K562 (cell line): ENCODE data around the gene LMBR1. TPM values are rescaled to one million over a fixed set of nuclear protein-coding genes. Genes with fewer than 3 reads are reported as not detected.

Experiments used
- ATAC-seq: fragments of 200-7000 bp; cut with Tn5 transposase; 3 replicates; pipeline ENCODE4 v1.9.1; 2020; ENCODE audit warnings: moderate library complexity
- BruUV-seq: library from RNA; stranded (reverse); fragments of 400-500 nt; replicated peaks from 2 replicates; lab custom pipeline; 2021; lab: Mats Ljungman, UMichigan
- CTCF ChIA-PET: fragments of 300-600 bp; formaldehyde crosslinking; extraction: SDS; loops from one replicate; lab custom pipeline; 2021; ENCODE audit warnings: low intra/inter-chr PET ratio; lab: Yijun Ruan, JAX
- POLR2A ChIA-PET: fragments of 300-600, 350-650 bp; sonication (Branson Sonifier 250); formaldehyde crosslinking; extraction: SDS; loops from one replicate; lab custom pipeline; 2021; ENCODE audit warnings: antibody characterized with exemption, inconsistent platforms; lab: Yijun Ruan, JAX
- DNase-seq, 4 experiments: peaks; one replicate each; pipeline versions ENCODE4 v3.0.0 to v3.0.0-alpha.2; 2011 to 2018; ENCODE audit warnings: low spot score in 3 of 4, mixed read lengths in 3 of 4; ENCODE audit errors: extremely low read depth in 1 of 4
- FAIRE-seq: peaks from 2 replicates; lab custom pipeline; 2011; peaks lifted over from hg19 to GRCh38; lab: Jason Lieb, UNC
- H2AFZ ChIP-seq: 2 replicates; pipeline ENCODE4 v1.6.0; 2011; ENCODE audit warnings: low read depth, low read length, control low read depth, inconsistent platforms
- H3K27ac ChIP-seq: fragments of 200-600 bp; 3 replicates; pipeline ENCODE4 v1.8.0; 2011; ENCODE audit warnings: low read depth, mild to moderate bottlenecking, control low read depth, inconsistent platforms, low read length, moderate library complexity, mixed read lengths; ENCODE audit errors: extremely low read depth
- H3K27me3 ChIP-seq, 2 experiments: fragments of 300-600 bp in 1 of 2; 2 replicates in 1 of 2; 3 replicates in 1 of 2; pipeline versions ENCODE4 v1.6.0 to v1.8.0; 2011; ENCODE audit warnings: inconsistent platforms in 2 of 2, low read length in 2 of 2, mild to moderate bottlenecking in 1 of 2, mixed read lengths in 1 of 2, moderate library complexity in 1 of 2; ENCODE audit not compliant: control insufficient read depth in 2 of 2, insufficient read depth in 2 of 2
- H3K36me3 ChIP-seq: fragments of 300-600 bp; 3 replicates; pipeline ENCODE4 v1.8.0; 2011; ENCODE audit warnings: mild to moderate bottlenecking, low read length, inconsistent platforms; ENCODE audit not compliant: control insufficient read depth, insufficient read depth
- H3K4me1 ChIP-seq, 2 experiments: fragments of 200-600 bp in 1 of 2; replicated peaks in 1 of 2; 2 replicates in 1 of 2; 3 replicates in 1 of 2; pipeline versions ENCODE4 v1.5.1 to v1.8.0; 2011; ENCODE audit warnings: inconsistent platforms in 2 of 2, low read length in 2 of 2, mild to moderate bottlenecking in 1 of 2, mixed read lengths in 1 of 2, moderate library complexity in 1 of 2; ENCODE audit not compliant: control insufficient read depth in 2 of 2, insufficient read depth in 2 of 2
- H3K4me2 ChIP-seq: 2 replicates; pipeline ENCODE4 v1.6.1; 2011; ENCODE audit warnings: low read length, control low read depth, inconsistent platforms, mixed read lengths; ENCODE audit not compliant: insufficient read depth
- H3K4me3 ChIP-seq: fragments of 200-600 bp; sonication (generic), shearing (Covaris generic); 2 replicates; pipeline ENCODE4 v1.5.1; 2016; ENCODE audit warnings: control low read depth, inconsistent platforms
- H3K79me2 ChIP-seq: fragments of 200-600 bp; 3 replicates; pipeline ENCODE4 v1.8.0; 2011; ENCODE audit warnings: low read length, inconsistent platforms; ENCODE audit not compliant: control insufficient read depth, insufficient read depth
- H3K9ac ChIP-seq, 2 experiments: 2 replicates each; pipeline versions ENCODE4 v1.6.0 to v1.6.1; 2011; ENCODE audit warnings: low read depth in 2 of 2, low read length in 2 of 2, control low read depth in 1 of 2, inconsistent platforms in 1 of 2, mild to moderate bottlenecking in 1 of 2, mixed read lengths in 1 of 2; ENCODE audit not compliant: insufficient read depth in 1 of 2
- H3K9me1 ChIP-seq: one replicate; pipeline ENCODE4 v1.6.0; 2011; ENCODE audit warnings: inconsistent platforms, mild to moderate bottlenecking, low read length, moderate library complexity; ENCODE audit not compliant: control insufficient read depth, insufficient read depth
- H3K9me3 ChIP-seq: replicated peaks from 2 replicates; pipeline ENCODE4 v1.5.1; 2011; ENCODE audit warnings: low read depth, low read length, inconsistent platforms; ENCODE audit not compliant: control insufficient read depth, insufficient read depth
- H4K20me1 ChIP-seq: replicated peaks from 2 replicates; pipeline ENCODE4 v1.6.1; 2011; ENCODE audit warnings: low read length, inconsistent platforms, mixed read lengths; ENCODE audit not compliant: control insufficient read depth, insufficient read depth
- BRD4 ChIP-seq: fragments of 200-600 bp; sonication (generic); IDR thresholded peaks from 2 replicates; pipeline ENCODE4 v1.6.1; 2017; ENCODE audit warnings: inconsistent platforms
- BRD9 ChIP-seq: fragments of 450-650 bp; IDR thresholded peaks from 2 replicates; pipeline ENCODE4 v1.6.1; 2018; ENCODE audit warnings: low read depth; ENCODE audit not compliant: partially characterized antibody
- ETV5 ChIP-seq: sonication (generic); formaldehyde crosslinking; IDR thresholded peaks from 2 replicates; pipeline ENCODE4 v1.4.0; 2020; ENCODE audit warnings: low read depth, mild to moderate bottlenecking, missing genetic modification reagents
- ETV6 ChIP-seq, 3 experiments: fragments of 150-350 bp in 1 of 3; sonication (generic) in 1 of 3; formaldehyde crosslinking in 1 of 3; IDR thresholded peaks; 2 replicates each; pipeline versions ENCODE4 v1.6.1 to v1.8.0; 2014 to 2022; ENCODE audit warnings: borderline replicate concordance in 2 of 3, low read depth in 2 of 3, antibody characterized with exemption in 1 of 3, low read length in 1 of 3, mild to moderate bottlenecking in 1 of 3, missing genetic modification reagents in 1 of 3
- HNRNPK ChIP-seq: fragments of 200-400 bp; formaldehyde crosslinking; IDR thresholded peaks from one replicate; pipeline ENCODE4 v1.6.1; 2018; ENCODE audit warnings: mild to moderate bottlenecking, low read depth, low read length; ENCODE audit not compliant: poor library complexity, severe bottlenecking
- JUNB ChIP-seq: fragments of 450-650 bp; formaldehyde crosslinking; conservative IDR thresholded peaks from 2 replicates; pipeline ENCODE4 v1.4.0; 2020; ENCODE audit warnings: mild to moderate bottlenecking
- LARP7 ChIP-seq: fragments of 450-650 bp; IDR thresholded peaks from 2 replicates; pipeline ENCODE4 v1.6.1; 2016
- RB1 ChIP-seq: fragments of 450-650 bp; IDR thresholded peaks from 2 replicates; pipeline ENCODE4 v1.6.1; 2017; ENCODE audit warnings: low read depth, mild to moderate bottlenecking
- TBL1XR1 ChIP-seq, 2 experiments: IDR thresholded peaks; 2 replicates each; pipeline ENCODE4 v1.6.1; 2012; ENCODE audit warnings: improper control_type of control experiment in 2 of 2, low read length in 2 of 2, mild to moderate bottlenecking in 1 of 2
- ZNF707 ChIP-seq: fragments of 250-450 bp; sonication (Bioruptor Pico); conservative IDR thresholded peaks from 2 replicates; pipeline ENCODE4 v1.8.0; 2022; ENCODE audit warnings: inconsistent platforms, mild to moderate bottlenecking, moderate library complexity
- WGBS: fragments of 100-300 bp; shearing (Covaris generic); methylation state at CpG from one replicate; pipeline ENCODE4 v1.1.6; 2016; ENCODE audit warnings: low coverage, mixed read lengths; ENCODE audit not compliant: insufficient coverage; ENCODE audit errors: missing lambda C conversion rate; 5-methylcytosine and 5-hydroxymethylcytosine counted together
- in situ Hi-C: fragments of 300-500 bp; cut with MboI; formaldehyde crosslinking; loops from 4 replicates; pipeline ENCODE4 v1.15.0; 2018; ENCODE audit warnings: inconsistent platforms, mixed read lengths
- intact Hi-C: fragments of 100-400 bp; cut with micrococcal nuclease; formaldehyde crosslinking; loops from 2 replicates; pipeline ENCODE4 v1.14.2; 2022
- polyA plus RNA-seq, 8 experiments: library from polyadenylated mRNA; depleted of rRNA in 4 of 8; stranded (reverse) in 5 of 8; unstranded in 3 of 8; fragments of >200 nt; fragmentation: Nextera tagmentation in 2 of 8; fragmentation: Illumina TruSeq in 1 of 8; extraction: Ambion mirVana in 2 of 8; extraction: Trizol in 1 of 8; gene quantifications; 2 replicates each; pipeline versions ENCODE4 v1.2.1 to v1.2.3, GENCODE V29; 2011 to 2014; ENCODE audit warnings: inconsistent platforms in 1 of 8, missing spikeins in 1 of 8
- total RNA-seq, 7 experiments: library from RNA; depleted of rRNA in 6 of 7; stranded (reverse); fragments of >200 nt in 6 of 7; fragmentation: Illumina TruSeq in 2 of 7; extraction: Trizol in 2 of 7; gene quantifications; 2 replicates each; pipeline versions ENCODE4 v1.2.1 to v1.2.3, GENCODE V29; 2011 to 2021; ENCODE audit warnings: low replicate concordance in 1 of 7
- TF ChIP-seq, protein P1 (sequence below): sonication (generic); formaldehyde crosslinking; IDR thresholded peaks from 2 replicates; pipeline ENCODE4 v1.8.0; 2023; ENCODE audit warnings: mild to moderate bottlenecking, missing genetic modification reagents

LMBR1 gene
- total and polyA plus RNA-seq, 9 of the 15 experiments (the other 6 are each of a cell fraction or from before 2014, with no cell fraction given), result 7.7 to 90.0 (median 59.9) TPM

DNA sequence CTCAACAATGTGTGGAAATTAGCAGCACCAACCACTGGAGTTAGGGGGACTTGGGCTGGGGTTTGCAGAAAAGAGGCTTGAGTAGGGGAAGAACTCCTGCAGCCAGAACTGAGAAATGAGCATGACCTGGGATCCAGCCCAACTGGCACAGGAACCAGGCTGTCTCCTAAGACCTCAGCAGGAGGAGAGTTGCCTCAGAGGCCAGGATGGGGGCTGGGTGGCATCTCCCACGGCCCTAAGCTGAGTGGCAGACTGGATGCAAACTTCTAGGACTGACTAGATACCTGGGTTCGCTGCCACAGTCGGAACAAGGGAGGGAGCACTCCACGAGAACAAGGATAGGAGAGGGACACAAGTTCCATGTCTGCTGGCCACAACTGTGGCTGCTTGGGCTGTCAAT lies 189.8 kb downstream of the LMBR1 start:
- H3K27me3 ChIP-seq, result no peaks in the 10 kb centered on the region
- DNase-seq (no peak), ATAC-seq (no peak), FAIRE-seq (no peak)
- TF ChIP-seq BRD4 (no peak), LARP7 (no peak), ETV5 (CRISPR knock-in tag) (no peak), BRD9 (no peak), ETV6 (IDR thresholded peaks at IDR 0.05; ENCODE audit: borderline replicate concordance in 1 of 2, low read depth in 2 of 2, low read length in 1 of 2) (no peak), ETV6 (CRISPR knock-in tag; IDR thresholded peaks at IDR 0.05; ENCODE audit: borderline replicate concordance) (no peak), TBL1XR1 (IDR thresholded peaks at IDR 0.05; ENCODE audit: low read length in 2 of 2) (no peak), RB1 (no peak), HNRNPK (no peak), JUNB (CRISPR knock-in tag) (no peak), ZNF707 (CRISPR knock-in tag) (no peak)
- TF ChIP-seq, protein P1, sequence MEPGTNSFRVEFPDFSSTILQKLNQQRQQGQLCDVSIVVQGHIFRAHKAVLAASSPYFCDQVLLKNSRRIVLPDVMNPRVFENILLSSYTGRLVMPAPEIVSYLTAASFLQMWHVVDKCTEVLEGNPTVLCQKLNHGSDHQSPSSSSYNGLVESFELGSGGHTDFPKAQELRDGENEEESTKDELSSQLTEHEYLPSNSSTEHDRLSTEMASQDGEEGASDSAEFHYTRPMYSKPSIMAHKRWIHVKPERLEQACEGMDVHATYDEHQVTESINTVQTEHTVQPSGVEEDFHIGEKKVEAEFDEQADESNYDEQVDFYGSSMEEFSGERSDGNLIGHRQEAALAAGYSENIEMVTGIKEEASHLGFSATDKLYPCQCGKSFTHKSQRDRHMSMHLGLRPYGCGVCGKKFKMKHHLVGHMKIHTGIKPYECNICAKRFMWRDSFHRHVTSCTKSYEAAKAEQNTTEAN, result no peak
- no peak overlapping the region for H3K9ac ChIP-seq
- no TSS peak for BruUV-seq
- in situ Hi-C loops, result no loop called here
- H3K79me2 ChIP-seq, result no peaks in the 10 kb centered on the region; the same call in 2 of the 3 replicates
- H3K4me1 ChIP-seq, result no peaks in the 10 kb centered on the region
- H3K9me1 ChIP-seq, result no peaks in the 10 kb centered on the region
- no peak overlapping the region for H3K4me2 ChIP-seq
- 0 out of 2 replicates have a peak, but pooled peaks cover 3% of the 10 kb centered on the region for H3K9me3 ChIP-seq
- POLR2A ChIA-PET, result interaction anchor here (0.9 kb wide), 1 partner anchor 20 kb away, joined by 3 read pairs; no protein-coding TSS in a partner anchor
- H4K20me1 ChIP-seq, result no peaks in the 10 kb centered on the region
- WGBS, result 80% methylated on average over 4 of the region's 4 CpGs
- CTCF ChIA-PET, result no interaction called here
- H3K36me3 ChIP-seq, result no peaks in the 10 kb centered on the region; the same call in 1 of the 3 replicates
- H3K27ac ChIP-seq, result no peak overlapping the region
- no peak overlapping the region for H3K4me3 ChIP-seq
- H2AFZ ChIP-seq, result no peak overlapping the region
- intact Hi-C loops, result no loop called here
